ENCODE measurements around the gene GXYLT1. TPM values are rescaled to one million over a fixed set of nuclear protein-coding genes. Genes with fewer than 3 reads are reported as not detected.

Gene GXYLT1
- total RNA-seq, 3 donors from 2014 or later, result 12.8 to 19.3 (median 18.0) TPM

GRCh38 chr12:42086031-42086430 lies 58.6 kb downstream of the GXYLT1 start:
- no peak for DNase-seq (ENCODE audit: low spot score in 2 of 2)
- Histone ChIP-seq H3K27ac (no peak overlapping the region), H3K4me1 (no peaks in the 10 kb centered on the region), H3K9me3 (no peaks in the 10 kb centered on the region), H3K27me3 (no peaks in the 10 kb centered on the region), H3K36me3 (no peaks in the 10 kb centered on the region), H3K4me3 (no peak overlapping the region)
- TF ChIP-seq POLR2AphosphoS5 (IDR thresholded peaks at IDR 0.05) (no peak), POLR2A (IDR thresholded peaks at IDR 0.05) (no peak), CTCF (IDR thresholded peaks at IDR 0.05) (no peak)
- intact Hi-C loops (cut with DNase I; ENCODE audit: low total_unique reads), result no loop called here

GRCh38 chr12:42085594-42085993 lies 59.1 kb downstream of the GXYLT1 start:
- Histone ChIP-seq H3K36me3 (no peaks in the 10 kb centered on the region), H3K27me3 (no peaks in the 10 kb centered on the region), H3K4me3 (no peak overlapping the region), H3K9me3 (no peaks in the 10 kb centered on the region), H3K27ac (no peak overlapping the region), H3K4me1 (no peaks in the 10 kb centered on the region)
- TF ChIP-seq CTCF (IDR thresholded peaks at IDR 0.05), result no peak
- no peak for TF ChIP-seq POLR2A (IDR thresholded peaks at IDR 0.05)
- TF ChIP-seq POLR2AphosphoS5 (IDR thresholded peaks at IDR 0.05), result no peak
- intact Hi-C loops (cut with DNase I; ENCODE audit: low total_unique reads), result no loop called here
- no peak for DNase-seq (ENCODE audit: low spot score in 2 of 2)

GRCh38 chr12:42084522-42084921 lies 60.2 kb downstream of the GXYLT1 start:
- no peak for DNase-seq (ENCODE audit: low spot score in 2 of 2)
- no peaks in the 10 kb centered on the region for H3K4me1 ChIP-seq
- no peak overlapping the region for H3K4me3 ChIP-seq
- no peak overlapping the region for H3K27ac ChIP-seq
- H3K27me3 ChIP-seq, result no peaks in the 10 kb centered on the region
- TF ChIP-seq POLR2A (IDR thresholded peaks at IDR 0.05) (no peak), CTCF (IDR thresholded peaks at IDR 0.05) (no peak), POLR2AphosphoS5 (IDR thresholded peaks at IDR 0.05) (no peak)
- H3K9me3 ChIP-seq, result no peaks in the 10 kb centered on the region
- H3K36me3 ChIP-seq, result no peaks in the 10 kb centered on the region
- intact Hi-C loops (cut with DNase I; ENCODE audit: low total_unique reads), result no loop called here

- Histone ChIP-seq H3K36me3 (no peaks in the 10 kb centered on the region), H3K27ac (no peak overlapping the region), H3K4me3 (no peak overlapping the region), H3K27me3 (no peaks in the 10 kb centered on the region), H3K4me1 (no peaks in the 10 kb centered on the region), H3K9me3 (no peaks in the 10 kb centered on the region)
- intact Hi-C loops (cut with DNase I; ENCODE audit: low total_unique reads), result no loop called here
- TF ChIP-seq CTCF (IDR thresholded peaks at IDR 0.05) (no peak), POLR2AphosphoS5 (IDR thresholded peaks at IDR 0.05) (no peak), POLR2A (IDR thresholded peaks at IDR 0.05) (no peak)
- DNase-seq (ENCODE audit: low spot score in 2 of 2), result no peak
Observed at GRCh38 chr12:42076976-42077375, 67.7 kb downstream of the GXYLT1 start.

GRCh38 chr12:42070036-42070435 lies 74.6 kb downstream of the GXYLT1 start:
- no peaks in the 10 kb centered on the region for H3K36me3 ChIP-seq

More at GRCh38 chr12:42070036-42070435, 74.6 kb downstream of the GXYLT1 start:
- no peaks in the 10 kb centered on the region for H3K9me3 ChIP-seq
- H3K27ac ChIP-seq, result no peak overlapping the region
- H3K4me1 ChIP-seq, result no peaks in the 10 kb centered on the region
- H3K4me3 ChIP-seq, result no peak overlapping the region
- TF ChIP-seq POLR2AphosphoS5 (IDR thresholded peaks at IDR 0.05) (no peak), POLR2A (IDR thresholded peaks at IDR 0.05) (no peak), CTCF (IDR thresholded peaks at IDR 0.05) (no peak)
- DNase-seq (ENCODE audit: low spot score in 2 of 2), result no peak
- intact Hi-C loops (cut with DNase I; ENCODE audit: low total_unique reads), result no loop called here
- no peaks in the 10 kb centered on the region for H3K27me3 ChIP-seq

All from breast epithelium (tissue), 4 donors.